Testis (tissue), 3 donors: ENCODE measurements around the gene HACL1. TPM values are rescaled to one million over a fixed set of nuclear protein-coding genes. Genes with fewer than 3 reads are reported as not detected.
A peak's percentile ranks its signal among the peaks of the same experiment; 100 is the strongest.
"Not testable (repeated sequence)": the region's sequence is repeated elsewhere in the genome, so short reads cannot be mapped to it uniquely, and the experiment has no call there.

ENCODE experiments used
- DNase-seq: peaks from one replicate; pipeline ENCODE4 v3.0.0-alpha.2; 2019
- H3K27ac ChIP-seq, 2 donors: fragments of 200-600 bp; sonication (generic); one replicate each; pipeline ENCODE4 v1.5.1; 2019
- H3K27me3 ChIP-seq: fragments of 200-600 bp; sonication (generic); one replicate; pipeline ENCODE4 v1.5.1; 2019
- H3K36me3 ChIP-seq: fragments of 200-600 bp; sonication (generic); one replicate; pipeline ENCODE4 v1.5.1; 2017; ENCODE audit warnings: low read depth; ENCODE audit errors: missing control alignments
- H3K4me1 ChIP-seq: fragments of 200-600 bp; sonication (generic); one replicate; pipeline ENCODE4 v1.5.1; 2019
- H3K4me3 ChIP-seq, 2 donors: fragments of 200-600 bp; sonication (generic); one replicate each; pipeline ENCODE4 v1.5.1; 2017 to 2019
- H3K9me3 ChIP-seq: fragments of 200-600 bp; sonication (generic); one replicate; pipeline ENCODE4 v1.5.1; 2017
- CTCF ChIP-seq, 3 experiments: fragments of 450-650 bp in 2 of 3; fragments of 200-600 bp in 1 of 3; sonication (generic) in 1 of 3; IDR thresholded peaks; one replicate each; pipeline ENCODE4 v1.5.1; 2016 to 2019; ENCODE audit warnings: antibody characterized with exemption in 3 of 3, mild to moderate bottlenecking in 2 of 3, moderate library complexity in 1 of 3
- POLR2A ChIP-seq: fragments of 450-650 bp; IDR thresholded peaks from one replicate; pipeline ENCODE4 v1.6.1; 2017; ENCODE audit warnings: antibody characterized with exemption, mild to moderate bottlenecking, moderate library complexity
- WGBS, 2 donors: methylation state at CpG; one replicate each; pipeline ENCODE4 v1.1.5; 2018; 5-methylcytosine and 5-hydroxymethylcytosine counted together
- intact Hi-C: fragments of 100-400 bp; cut with DNase I; formaldehyde crosslinking; loops from one replicate; pipeline ENCODE4 v1.15.1; 2023; ENCODE audit warnings: low total_unique reads
- polyA plus RNA-seq: library from polyadenylated mRNA; stranded (reverse); fragments of 350-450 nt; fragmentation: Illumina TruSeq; extraction: RNeasy Lipid Tissue Mini Kit (QIAGEN cat#74804); gene quantifications from one replicate; pipeline ENCODE4 v1.2.3, GENCODE V29; 2014; ENCODE audit warnings: low read depth, low replicate concordance; ENCODE audit not compliant: insufficient read depth
- total RNA-seq, 2 donors: library from RNA; depleted of rRNA; stranded (reverse); fragments of >200 nt; gene quantifications; one replicate each; pipeline ENCODE4 v1.2.3, GENCODE V29; 2016

HACL1 gene
- total and polyA plus RNA-seq, 3 donors from 2014 or later = 35.7 to 44.3 (median 42.2) TPM

- DNase-seq = peak; percentile 37
- intact Hi-C loops = no loop called here
These were observed 5.1 kb upstream of the HACL1 start for GRCh38 chr3:15606434-15606891.

GRCh38 chr3:15604584-15604983 lies 3.2 kb upstream of the HACL1 start:
- H3K4me3 ChIP-seq, H3K36me3 ChIP-seq, intact Hi-C loops, H3K27me3 ChIP-seq, DNase-seq, H3K9me3 ChIP-seq, H3K27ac ChIP-seq: not testable (repeated sequence)
- peaks cover 24% of the 10 kb centered on the region for H3K4me1 ChIP-seq
- WGBS, 2 donors = 79 to 84% methylated on average over 1 of the region's 1 CpG

More at GRCh38 chr3:15606434-15606891, 5.1 kb upstream of the HACL1 start:
- no peak for TF ChIP-seq POLR2A
- no peak for TF ChIP-seq CTCF (IDR thresholded peaks at IDR 0.05)
- 58 to 70% methylated on average over 2 of the region's 2 CpGs for WGBS, 2 donors
- Histone ChIP-seq H3K27ac (peak overlapping the region in 1 of 2 donors; percentile 77), H3K4me1 (peaks cover 32% of the 10 kb centered on the region), H3K36me3 (no peaks in the 10 kb centered on the region), H3K27me3 (no peaks in the 10 kb centered on the region), H3K9me3 (no peaks in the 10 kb centered on the region), H3K4me3 (no peak overlapping the region)

- DNase-seq, intact Hi-C loops, H3K4me3 ChIP-seq, H3K27me3 ChIP-seq, H3K9me3 ChIP-seq, H3K36me3 ChIP-seq: not testable (repeated sequence)
- Histone ChIP-seq H3K4me1 (peaks cover 18% of the 10 kb centered on the region), H3K27ac (peak overlapping the region in 1 of 2 donors; percentile 89)
- 89 to 90% methylated on average over 3 of the region's 3 CpGs for whole genome bisulfite sequencing, 2 donors
These were observed 1.4 kb upstream of the HACL1 start for GRCh38 chr3:15602816-15603215.

- H3K4me3 ChIP-seq = peak overlapping the region; percentile 62 to 84
- H3K27ac ChIP-seq = peak overlapping the region; percentile 57 to 89
- intact Hi-C loops = no loop called here
- DNase-seq = no peak
- no peaks in the 10 kb centered on the region for H3K36me3 ChIP-seq
- H3K9me3 ChIP-seq = no peaks in the 10 kb centered on the region
- H3K4me1 ChIP-seq = peaks cover 12% of the 10 kb centered on the region
- 1 to 4% methylated on average over 9 of the region's 9 CpGs for WGBS, 2 donors
- H3K27me3 ChIP-seq = no peaks in the 10 kb centered on the region
- TF ChIP-seq POLR2A (no peak), CTCF (IDR thresholded peaks at IDR 0.05) (no peak)
These were observed 772 bp upstream of the HACL1 start for GRCh38 chr3:15602146-15602536.

- no peaks in the 10 kb centered on the region for H3K36me3 ChIP-seq
These were observed 347 bp downstream of the HACL1 start for GRCh38 chr3:15601046-15601398.

More at GRCh38 chr3:15601046-15601398, 347 bp downstream of the HACL1 start:
- no peaks in the 10 kb centered on the region for H3K27me3 ChIP-seq
- DNase-seq = no peak
- H3K4me3 ChIP-seq = peak overlapping the region; percentile 62 to 84
- no peak for TF ChIP-seq POLR2A
- no peak for TF ChIP-seq CTCF (IDR thresholded peaks at IDR 0.05)
- H3K27ac ChIP-seq = peak overlapping the region; percentile 57 to 89
- peaks cover 6% of the 10 kb centered on the region for H3K4me1 ChIP-seq
- intact Hi-C loops = no loop called here
- 1 to 2% methylated on average over 15 to 19 of the region's 19 CpGs for WGBS, 2 donors
- H3K9me3 ChIP-seq = no peaks in the 10 kb centered on the region
